ENCODE results near the gene AGAP4. TPM values are rescaled to one million over a fixed set of nuclear protein-coding genes. Genes with fewer than 3 reads are reported as not detected.
"Not testable (repeated sequence)": the region's sequence is repeated elsewhere in the genome, so short reads cannot be mapped to it uniquely, and the experiment has no call there.

AGAP4 gene
- 10 to 100 TPM; 20.3 to 34.0 TPM for total RNA-seq

DNA sequence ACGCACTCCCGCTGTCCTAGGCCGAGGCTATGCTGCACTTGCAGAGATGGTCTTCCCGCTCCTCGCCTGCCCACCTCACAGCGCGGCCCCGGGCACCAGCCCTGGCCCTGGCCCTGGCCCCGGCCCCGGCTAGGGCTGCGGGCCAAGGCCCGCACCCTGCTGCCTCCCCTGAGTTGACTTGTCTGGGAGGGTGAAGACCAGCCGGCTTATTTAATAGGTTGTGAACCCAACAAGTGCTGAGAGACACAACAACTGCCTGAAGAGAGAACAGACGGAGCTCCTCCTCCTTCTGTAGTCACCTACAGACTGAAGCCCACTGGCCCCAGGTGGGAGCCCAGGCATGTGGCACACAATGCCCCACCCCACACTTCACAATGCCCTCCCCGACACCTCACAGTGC lies at the start of gene AGAP4:
AGAP4 (minus strand) TSS at position 101 of the 400 bp plus-strand sequence. CDS start 153 bp downstream, outside the sequence.
- not testable (repeated sequence) for DNase-seq; H3K9me3 Mint-ChIP-seq; ATAC-seq (replicated peaks in 1 of 2); H3K27me3 Mint-ChIP-seq (ENCODE audit: low read depth); H3K36me3 Mint-ChIP-seq (ENCODE audit: insufficient read depth in 2 of 2); H3K4me1 Mint-ChIP-seq (ENCODE audit: low read depth); H3K27ac Mint-ChIP-seq; H3K4me3 Mint-ChIP-seq

DNA sequence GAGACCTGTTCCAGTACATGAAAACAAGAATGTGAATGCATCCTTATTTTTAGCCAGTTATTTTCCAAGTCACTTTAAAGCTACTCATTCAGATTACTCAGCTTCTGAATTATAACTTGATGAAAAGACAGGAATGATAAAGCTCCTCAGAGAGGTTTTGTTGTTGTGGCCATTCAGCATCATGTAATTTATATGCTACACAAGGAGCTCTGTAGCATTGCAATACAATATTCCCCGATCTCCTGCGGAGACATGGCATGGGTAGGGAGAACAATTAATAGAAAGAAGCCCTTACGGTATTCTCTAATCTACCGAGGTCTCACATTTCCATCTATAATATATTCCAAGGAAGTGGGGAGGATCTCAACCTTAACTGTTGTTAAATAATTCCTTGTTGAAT lies 43.4 kb upstream of the AGAP4 start:
- DNase-seq; H3K4me1 Mint-ChIP-seq (ENCODE audit: low read depth); H3K27me3 Mint-ChIP-seq (ENCODE audit: low read depth); H3K27ac Mint-ChIP-seq; ATAC-seq (replicated peaks in 1 of 2); H3K4me3 Mint-ChIP-seq; H3K36me3 Mint-ChIP-seq (ENCODE audit: insufficient read depth in 2 of 2); H3K9me3 Mint-ChIP-seq: not testable (repeated sequence)

DNA sequence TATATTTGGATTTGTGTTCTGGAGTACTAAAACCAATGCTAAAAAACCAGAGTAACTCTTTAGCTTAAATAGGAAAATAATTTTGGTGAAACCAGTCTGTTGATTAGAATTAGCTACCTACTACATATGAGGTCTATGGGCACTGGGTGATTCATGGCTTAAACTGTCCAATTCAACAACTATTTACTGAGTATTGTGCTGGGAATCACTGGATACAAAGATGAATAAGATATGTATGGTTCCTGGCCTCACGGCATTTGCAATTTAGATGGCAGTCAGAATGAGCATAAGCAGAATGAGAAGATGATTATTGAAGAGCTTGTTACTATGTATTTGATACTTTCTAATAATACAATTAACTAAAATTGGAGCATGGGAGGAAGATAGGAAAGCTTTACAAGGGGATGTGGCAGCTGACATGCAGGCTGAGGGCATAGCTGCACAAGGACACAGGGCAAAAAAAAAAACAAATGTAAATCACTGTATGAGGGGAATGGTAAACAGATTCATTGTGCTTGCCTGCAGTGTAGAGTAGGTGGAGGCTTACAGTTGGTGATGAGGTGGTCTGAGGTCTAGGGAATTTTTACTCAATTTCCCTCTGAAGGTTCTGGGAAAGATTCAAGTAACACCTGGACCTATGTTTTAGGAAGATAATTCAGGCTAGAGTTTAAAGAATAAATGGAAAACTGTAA lies 42.4 kb upstream of the AGAP4 start:
- not testable (repeated sequence) for H3K27ac Mint-ChIP-seq

DNA sequence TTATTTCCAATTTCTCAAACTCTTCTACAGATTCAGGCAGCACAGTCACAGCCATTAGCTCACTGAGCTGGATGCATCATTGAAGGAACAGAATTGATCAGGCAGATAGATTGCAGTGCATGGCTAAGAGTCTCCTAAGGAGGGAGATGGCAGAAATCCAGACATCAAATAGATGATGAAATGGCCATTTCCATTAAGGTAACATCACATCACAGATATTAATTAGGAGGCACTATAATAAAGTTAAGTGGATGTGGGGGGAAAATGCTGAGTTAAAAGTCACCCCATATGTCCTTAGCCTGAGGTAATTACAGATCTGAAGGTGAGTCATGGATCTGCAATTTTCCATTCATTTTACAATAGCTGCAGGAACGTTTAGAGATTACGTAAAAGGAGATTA lies 35.6 kb upstream of the AGAP4 start:
- not testable (repeated sequence) for H3K27ac Mint-ChIP-seq; H3K36me3 Mint-ChIP-seq (ENCODE audit: insufficient read depth in 2 of 2); H3K4me1 Mint-ChIP-seq (ENCODE audit: low read depth); ATAC-seq (replicated peaks in 1 of 2); DNase-seq; H3K27me3 Mint-ChIP-seq (ENCODE audit: low read depth); H3K4me3 Mint-ChIP-seq; H3K9me3 Mint-ChIP-seq

More for the DNA sequence above, 42.4 kb upstream of the AGAP4 start:
- ATAC-seq (replicated peaks in 1 of 2); H3K36me3 Mint-ChIP-seq (ENCODE audit: insufficient read depth in 2 of 2); H3K27me3 Mint-ChIP-seq (ENCODE audit: low read depth); DNase-seq; H3K4me1 Mint-ChIP-seq (ENCODE audit: low read depth); H3K4me3 Mint-ChIP-seq; H3K9me3 Mint-ChIP-seq: not testable (repeated sequence)

DNA sequence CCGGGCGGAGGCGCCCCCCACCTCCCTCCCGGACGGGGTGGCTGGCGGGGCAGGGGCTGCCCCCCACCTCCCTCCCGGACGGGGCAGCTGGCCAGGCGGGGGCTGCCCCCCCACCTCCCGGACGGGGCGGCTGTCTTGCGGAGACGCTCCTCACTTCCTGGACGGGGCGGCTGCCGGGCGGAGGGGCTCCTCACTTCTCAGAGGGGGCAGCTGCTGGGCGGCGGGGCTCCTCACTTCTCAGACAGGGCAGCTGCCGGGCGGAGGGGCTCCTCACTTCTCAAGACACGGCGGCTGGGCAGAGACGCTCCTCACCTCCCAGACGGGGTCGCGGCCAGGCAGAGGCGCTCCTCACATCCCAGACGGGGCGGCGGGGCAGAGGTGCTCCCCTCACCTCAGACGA lies 18.1 kb upstream of the AGAP4 start:
- H3K27ac Mint-ChIP-seq; H3K4me1 Mint-ChIP-seq (ENCODE audit: low read depth); ATAC-seq (replicated peaks in 1 of 2); H3K27me3 Mint-ChIP-seq (ENCODE audit: low read depth); DNase-seq; H3K4me3 Mint-ChIP-seq; H3K9me3 Mint-ChIP-seq; H3K36me3 Mint-ChIP-seq (ENCODE audit: insufficient read depth in 2 of 2): not testable (repeated sequence)

DNA sequence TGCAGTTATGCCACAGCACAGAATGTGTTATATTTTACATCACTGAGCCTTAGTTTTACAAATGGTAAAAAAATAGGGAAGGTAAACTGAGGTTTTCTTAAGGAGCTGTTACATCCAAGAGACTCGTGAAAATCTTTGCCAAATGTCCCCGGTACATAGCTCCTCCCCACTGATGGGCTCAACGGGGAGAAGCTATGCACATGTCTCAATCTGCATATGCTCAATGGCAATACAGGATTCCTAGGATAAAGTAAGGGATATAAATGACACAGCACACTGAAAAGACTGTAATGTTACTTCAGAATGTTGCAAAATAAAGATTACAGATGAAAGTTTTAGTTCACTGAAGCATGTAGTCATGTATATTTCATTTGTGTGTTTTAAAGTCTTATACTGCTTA lies 17.0 kb upstream of the AGAP4 start:
- not testable (repeated sequence) for H3K27ac Mint-ChIP-seq; H3K9me3 Mint-ChIP-seq; H3K4me3 Mint-ChIP-seq; H3K36me3 Mint-ChIP-seq (ENCODE audit: insufficient read depth in 2 of 2); ATAC-seq (replicated peaks in 1 of 2); H3K4me1 Mint-ChIP-seq (ENCODE audit: low read depth); H3K27me3 Mint-ChIP-seq (ENCODE audit: low read depth); DNase-seq

DNA sequence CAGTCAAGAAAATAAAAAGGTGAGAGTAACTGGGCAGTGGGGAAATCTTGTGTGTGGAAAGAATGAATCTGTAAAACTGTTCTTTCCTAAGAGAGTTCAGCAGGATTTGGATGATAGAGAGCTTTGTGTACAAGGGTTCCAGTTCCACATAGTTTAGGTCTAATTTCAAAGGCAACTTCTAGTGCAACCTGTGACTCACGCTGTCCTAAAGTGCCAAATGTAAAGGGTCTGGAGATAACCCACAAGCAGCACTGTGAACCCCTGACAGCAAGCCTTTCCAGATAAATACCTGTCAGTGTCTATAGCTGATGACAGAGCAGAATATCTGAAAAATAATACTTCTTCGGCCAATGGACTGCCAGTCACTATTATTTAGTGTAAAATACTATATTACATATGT lies 16.3 kb upstream of the AGAP4 start:
- DNase-seq; H3K4me3 Mint-ChIP-seq; H3K9me3 Mint-ChIP-seq; H3K27me3 Mint-ChIP-seq (ENCODE audit: low read depth); H3K4me1 Mint-ChIP-seq (ENCODE audit: low read depth); H3K27ac Mint-ChIP-seq; H3K36me3 Mint-ChIP-seq (ENCODE audit: insufficient read depth in 2 of 2); ATAC-seq (replicated peaks in 1 of 2): not testable (repeated sequence)

GRCh38 chr10:45857931-45858330 lies 10.6 kb upstream of the AGAP4 start:
- not testable (repeated sequence) for H3K9me3 Mint-ChIP-seq; DNase-seq; H3K27me3 Mint-ChIP-seq (ENCODE audit: low read depth); H3K4me1 Mint-ChIP-seq (ENCODE audit: low read depth); H3K27ac Mint-ChIP-seq; H3K4me3 Mint-ChIP-seq; H3K36me3 Mint-ChIP-seq (ENCODE audit: insufficient read depth in 2 of 2); ATAC-seq (replicated peaks in 1 of 2)

- DNase-seq; H3K4me1 Mint-ChIP-seq (ENCODE audit: low read depth); H3K27ac Mint-ChIP-seq; H3K27me3 Mint-ChIP-seq (ENCODE audit: low read depth); H3K9me3 Mint-ChIP-seq; H3K4me3 Mint-ChIP-seq; H3K36me3 Mint-ChIP-seq (ENCODE audit: insufficient read depth in 2 of 2); ATAC-seq (replicated peaks in 1 of 2): not testable (repeated sequence)
These were observed 1.2 kb upstream of the AGAP4 start for GRCh38 chr10:45848467-45848866.

DNA sequence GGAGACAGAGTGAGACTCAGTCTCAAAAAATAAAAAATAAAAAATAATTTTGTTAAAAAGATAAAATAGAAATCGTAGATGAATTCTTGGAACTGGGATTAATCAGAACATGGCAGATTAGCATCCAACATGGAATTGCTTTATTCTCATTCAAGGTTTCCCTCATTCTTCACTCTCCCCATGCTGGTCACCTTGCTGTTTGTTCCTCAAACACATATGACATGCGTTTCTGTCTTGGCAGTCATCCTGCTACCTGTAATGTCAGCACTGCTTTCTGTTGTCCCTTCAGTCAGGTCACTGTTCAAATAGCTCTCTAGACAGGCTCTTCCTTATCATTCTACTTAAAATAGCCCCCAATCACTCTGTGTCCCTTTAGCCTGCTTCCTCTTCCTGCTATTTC lies 24.4 kb downstream of the AGAP4 start:
- ATAC-seq (replicated peaks in 1 of 2); H3K27ac Mint-ChIP-seq; H3K27me3 Mint-ChIP-seq (ENCODE audit: low read depth); H3K4me1 Mint-ChIP-seq (ENCODE audit: low read depth); H3K9me3 Mint-ChIP-seq; H3K36me3 Mint-ChIP-seq (ENCODE audit: insufficient read depth in 2 of 2); DNase-seq; H3K4me3 Mint-ChIP-seq: not testable (repeated sequence)

DNA sequence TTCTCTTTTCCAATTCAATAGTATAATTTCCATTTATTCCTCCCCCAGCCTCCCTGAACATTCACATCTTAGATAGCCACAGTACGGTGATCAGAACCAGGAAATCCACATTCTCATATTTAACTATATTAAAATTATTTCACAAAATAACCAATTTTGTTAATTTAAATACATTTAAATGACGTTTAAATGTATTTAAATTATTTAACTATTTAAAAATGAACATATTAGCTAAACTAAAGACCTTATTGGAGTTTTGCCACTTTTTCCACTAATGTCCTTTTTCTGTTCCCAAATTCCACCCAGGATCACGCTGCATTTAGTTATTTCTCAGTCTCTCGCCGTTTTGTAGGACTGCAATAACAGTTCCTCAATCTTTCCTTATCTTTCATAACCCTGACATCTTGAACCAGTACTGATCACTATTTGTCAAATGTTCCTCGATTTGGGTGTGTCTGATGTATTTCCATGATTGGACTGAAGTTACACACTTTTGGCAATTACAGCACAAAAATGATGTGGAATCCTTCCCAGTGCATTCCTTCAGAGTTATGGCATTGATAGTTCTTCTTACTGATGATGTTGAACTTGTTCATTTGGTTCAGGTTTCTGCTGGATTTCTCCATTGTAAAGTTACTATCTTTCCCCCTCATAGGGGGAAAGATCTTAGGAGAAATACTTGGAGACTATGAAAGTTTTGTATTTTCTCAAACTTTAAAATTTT lies 27.0 kb downstream of the AGAP4 start:
- not testable (repeated sequence) for ATAC-seq (replicated peaks in 1 of 2); H3K4me1 Mint-ChIP-seq (ENCODE audit: low read depth); H3K27me3 Mint-ChIP-seq (ENCODE audit: low read depth); H3K36me3 Mint-ChIP-seq (ENCODE audit: insufficient read depth in 2 of 2); DNase-seq; H3K4me3 Mint-ChIP-seq; H3K27ac Mint-ChIP-seq; H3K9me3 Mint-ChIP-seq

- no peaks in the 10 kb centered on the region for H3K27me3 Mint-ChIP-seq (ENCODE audit: low read depth)
- H3K4me3 Mint-ChIP-seq = no peak overlapping the region
- H3K4me1 Mint-ChIP-seq (ENCODE audit: low read depth) = no peaks in the 10 kb centered on the region
- DNase-seq = no peak
- no peaks in the 10 kb centered on the region for H3K9me3 Mint-ChIP-seq
- no peak overlapping the region for H3K27ac Mint-ChIP-seq
- no peak for ATAC-seq (replicated peaks in 1 of 2)
- H3K36me3 Mint-ChIP-seq (ENCODE audit: insufficient read depth in 2 of 2) = no peaks in the 10 kb centered on the region
These were observed 27.7 kb downstream of the AGAP4 start for GRCh38 chr10:45819552-45819951.

- H3K4me3 Mint-ChIP-seq = no peak overlapping the region
- no peak for DNase-seq
- no peak for ATAC-seq (replicated peaks in 1 of 2)
- H3K9me3 Mint-ChIP-seq = no peaks in the 10 kb centered on the region
- no peaks in the 10 kb centered on the region for H3K4me1 Mint-ChIP-seq (ENCODE audit: low read depth)
- H3K27ac Mint-ChIP-seq = no peak overlapping the region
- no peaks in the 10 kb centered on the region for H3K36me3 Mint-ChIP-seq (ENCODE audit: insufficient read depth in 2 of 2)
- no peaks in the 10 kb centered on the region for H3K27me3 Mint-ChIP-seq (ENCODE audit: low read depth)
These were observed 29.4 kb downstream of the AGAP4 start for GRCh38 chr10:45817912-45818311.

All from activated T-cell treated with anti-CD3 and anti-CD28 coated beads, Interleukin-2, amount 50 U/mL, for 72 hours (primary cell).